ENCODE data around the gene WDR19.

- TF ChIP-seq, protein P1, sequence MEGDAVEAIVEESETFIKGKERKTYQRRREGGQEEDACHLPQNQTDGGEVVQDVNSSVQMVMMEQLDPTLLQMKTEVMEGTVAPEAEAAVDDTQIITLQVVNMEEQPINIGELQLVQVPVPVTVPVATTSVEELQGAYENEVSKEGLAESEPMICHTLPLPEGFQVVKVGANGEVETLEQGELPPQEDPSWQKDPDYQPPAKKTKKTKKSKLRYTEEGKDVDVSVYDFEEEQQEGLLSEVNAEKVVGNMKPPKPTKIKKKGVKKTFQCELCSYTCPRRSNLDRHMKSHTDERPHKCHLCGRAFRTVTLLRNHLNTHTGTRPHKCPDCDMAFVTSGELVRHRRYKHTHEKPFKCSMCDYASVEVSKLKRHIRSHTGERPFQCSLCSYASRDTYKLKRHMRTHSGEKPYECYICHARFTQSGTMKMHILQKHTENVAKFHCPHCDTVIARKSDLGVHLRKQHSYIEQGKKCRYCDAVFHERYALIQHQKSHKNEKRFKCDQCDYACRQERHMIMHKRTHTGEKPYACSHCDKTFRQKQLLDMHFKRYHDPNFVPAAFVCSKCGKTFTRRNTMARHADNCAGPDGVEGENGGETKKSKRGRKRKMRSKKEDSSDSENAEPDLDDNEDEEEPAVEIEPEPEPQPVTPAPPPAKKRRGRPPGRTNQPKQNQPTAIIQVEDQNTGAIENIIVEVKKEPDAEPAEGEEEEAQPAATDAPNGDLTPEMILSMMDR (IDR thresholded peaks at IDR 0.05), result no peak
- TF ChIP-seq, protein P2, sequence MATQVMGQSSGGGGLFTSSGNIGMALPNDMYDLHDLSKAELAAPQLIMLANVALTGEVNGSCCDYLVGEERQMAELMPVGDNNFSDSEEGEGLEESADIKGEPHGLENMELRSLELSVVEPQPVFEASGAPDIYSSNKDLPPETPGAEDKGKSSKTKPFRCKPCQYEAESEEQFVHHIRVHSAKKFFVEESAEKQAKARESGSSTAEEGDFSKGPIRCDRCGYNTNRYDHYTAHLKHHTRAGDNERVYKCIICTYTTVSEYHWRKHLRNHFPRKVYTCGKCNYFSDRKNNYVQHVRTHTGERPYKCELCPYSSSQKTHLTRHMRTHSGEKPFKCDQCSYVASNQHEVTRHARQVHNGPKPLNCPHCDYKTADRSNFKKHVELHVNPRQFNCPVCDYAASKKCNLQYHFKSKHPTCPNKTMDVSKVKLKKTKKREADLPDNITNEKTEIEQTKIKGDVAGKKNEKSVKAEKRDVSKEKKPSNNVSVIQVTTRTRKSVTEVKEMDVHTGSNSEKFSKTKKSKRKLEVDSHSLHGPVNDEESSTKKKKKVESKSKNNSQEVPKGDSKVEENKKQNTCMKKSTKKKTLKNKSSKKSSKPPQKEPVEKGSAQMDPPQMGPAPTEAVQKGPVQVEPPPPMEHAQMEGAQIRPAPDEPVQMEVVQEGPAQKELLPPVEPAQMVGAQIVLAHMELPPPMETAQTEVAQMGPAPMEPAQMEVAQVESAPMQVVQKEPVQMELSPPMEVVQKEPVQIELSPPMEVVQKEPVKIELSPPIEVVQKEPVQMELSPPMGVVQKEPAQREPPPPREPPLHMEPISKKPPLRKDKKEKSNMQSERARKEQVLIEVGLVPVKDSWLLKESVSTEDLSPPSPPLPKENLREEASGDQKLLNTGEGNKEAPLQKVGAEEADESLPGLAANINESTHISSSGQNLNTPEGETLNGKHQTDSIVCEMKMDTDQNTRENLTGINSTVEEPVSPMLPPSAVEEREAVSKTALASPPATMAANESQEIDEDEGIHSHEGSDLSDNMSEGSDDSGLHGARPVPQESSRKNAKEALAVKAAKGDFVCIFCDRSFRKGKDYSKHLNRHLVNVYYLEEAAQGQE (IDR thresholded peaks at IDR 0.05; ENCODE audit: insufficient read depth in 1 of 2, low read depth in 2 of 2, low read length in 1 of 2), result no peak
- no peak for TF ChIP-seq POLR2AphosphoS5 (IDR thresholded peaks at IDR 0.05; ENCODE audit: low read depth, low read length)
Measured at GRCh38 chr4:39231660-39232059, 49.3 kb downstream of the WDR19 start.
